K562 (cell line): ENCODE data around the gene PPP4R4. TPM values are rescaled to one million over a fixed set of nuclear protein-coding genes. Genes with fewer than 3 reads are reported as not detected.

Experiments used
- ATAC-seq: fragments of 200-7000 bp; cut with Tn5 transposase; 3 replicates; pipeline ENCODE4 v1.9.1; 2020; ENCODE audit warnings: moderate library complexity
- BruUV-seq: library from RNA; stranded (reverse); fragments of 400-500 nt; replicated peaks from 2 replicates; lab custom pipeline; 2021; lab: Mats Ljungman, UMichigan
- CTCF ChIA-PET: fragments of 300-600 bp; formaldehyde crosslinking; extraction: SDS; loops from one replicate; lab custom pipeline; 2021; ENCODE audit warnings: low intra/inter-chr PET ratio; lab: Yijun Ruan, JAX
- POLR2A ChIA-PET: fragments of 300-600, 350-650 bp; sonication (Branson Sonifier 250); formaldehyde crosslinking; extraction: SDS; loops from one replicate; lab custom pipeline; 2021; ENCODE audit warnings: antibody characterized with exemption, inconsistent platforms; lab: Yijun Ruan, JAX
- DNase-seq, 4 experiments: peaks; one replicate each; pipeline versions ENCODE4 v3.0.0 to v3.0.0-alpha.2; 2011 to 2018; ENCODE audit warnings: low spot score in 3 of 4, mixed read lengths in 3 of 4; ENCODE audit errors: extremely low read depth in 1 of 4
- FAIRE-seq: peaks from 2 replicates; lab custom pipeline; 2011; peaks lifted over from hg19 to GRCh38; lab: Jason Lieb, UNC
- H2AFZ ChIP-seq: 2 replicates; pipeline ENCODE4 v1.6.0; 2011; ENCODE audit warnings: low read depth, low read length, control low read depth, inconsistent platforms
- H3K27ac ChIP-seq: fragments of 200-600 bp; 3 replicates; pipeline ENCODE4 v1.8.0; 2011; ENCODE audit warnings: low read depth, mild to moderate bottlenecking, control low read depth, inconsistent platforms, low read length, moderate library complexity, mixed read lengths; ENCODE audit errors: extremely low read depth
- H3K27me3 ChIP-seq, 2 experiments: fragments of 300-600 bp in 1 of 2; 2 replicates in 1 of 2; 3 replicates in 1 of 2; pipeline versions ENCODE4 v1.6.0 to v1.8.0; 2011; ENCODE audit warnings: inconsistent platforms in 2 of 2, low read length in 2 of 2, mild to moderate bottlenecking in 1 of 2, mixed read lengths in 1 of 2, moderate library complexity in 1 of 2; ENCODE audit not compliant: control insufficient read depth in 2 of 2, insufficient read depth in 2 of 2
- H3K36me3 ChIP-seq: fragments of 300-600 bp; 3 replicates; pipeline ENCODE4 v1.8.0; 2011; ENCODE audit warnings: mild to moderate bottlenecking, low read length, inconsistent platforms; ENCODE audit not compliant: control insufficient read depth, insufficient read depth
- H3K4me1 ChIP-seq, 2 experiments: fragments of 200-600 bp in 1 of 2; replicated peaks in 1 of 2; 2 replicates in 1 of 2; 3 replicates in 1 of 2; pipeline versions ENCODE4 v1.5.1 to v1.8.0; 2011; ENCODE audit warnings: inconsistent platforms in 2 of 2, low read length in 2 of 2, mild to moderate bottlenecking in 1 of 2, mixed read lengths in 1 of 2, moderate library complexity in 1 of 2; ENCODE audit not compliant: control insufficient read depth in 2 of 2, insufficient read depth in 2 of 2
- H3K4me2 ChIP-seq: 2 replicates; pipeline ENCODE4 v1.6.1; 2011; ENCODE audit warnings: low read length, control low read depth, inconsistent platforms, mixed read lengths; ENCODE audit not compliant: insufficient read depth
- H3K4me3 ChIP-seq: fragments of 200-600 bp; sonication (generic), shearing (Covaris generic); 2 replicates; pipeline ENCODE4 v1.5.1; 2016; ENCODE audit warnings: control low read depth, inconsistent platforms
- H3K79me2 ChIP-seq: fragments of 200-600 bp; 3 replicates; pipeline ENCODE4 v1.8.0; 2011; ENCODE audit warnings: low read length, inconsistent platforms; ENCODE audit not compliant: control insufficient read depth, insufficient read depth
- H3K9ac ChIP-seq, 2 experiments: 2 replicates each; pipeline versions ENCODE4 v1.6.0 to v1.6.1; 2011; ENCODE audit warnings: low read depth in 2 of 2, low read length in 2 of 2, control low read depth in 1 of 2, inconsistent platforms in 1 of 2, mild to moderate bottlenecking in 1 of 2, mixed read lengths in 1 of 2; ENCODE audit not compliant: insufficient read depth in 1 of 2
- H3K9me1 ChIP-seq: one replicate; pipeline ENCODE4 v1.6.0; 2011; ENCODE audit warnings: inconsistent platforms, mild to moderate bottlenecking, low read length, moderate library complexity; ENCODE audit not compliant: control insufficient read depth, insufficient read depth
- H3K9me3 ChIP-seq: replicated peaks from 2 replicates; pipeline ENCODE4 v1.5.1; 2011; ENCODE audit warnings: low read depth, low read length, inconsistent platforms; ENCODE audit not compliant: control insufficient read depth, insufficient read depth
- H4K20me1 ChIP-seq: replicated peaks from 2 replicates; pipeline ENCODE4 v1.6.1; 2011; ENCODE audit warnings: low read length, inconsistent platforms, mixed read lengths; ENCODE audit not compliant: control insufficient read depth, insufficient read depth
- CSDE1 ChIP-seq, 2 experiments: fragments of 450-650 bp; IDR thresholded peaks; 2 replicates each; pipeline ENCODE4 v1.6.1; 2016; ENCODE audit warnings: mild to moderate bottlenecking in 1 of 2
- EGR1 ChIP-seq: fragments of 450-650 bp; conservative IDR thresholded peaks from 2 replicates; pipeline ENCODE4 v1.6.1; 2017; ENCODE audit warnings: mild to moderate bottlenecking
- GABPB1 ChIP-seq: sonication (generic); formaldehyde crosslinking; IDR thresholded peaks from 2 replicates; pipeline ENCODE4 v1.8.0; 2022; ENCODE audit warnings: mild to moderate bottlenecking, missing genetic modification reagents
- HDAC1 ChIP-seq, 2 experiments: fragments of 450-650 bp; IDR thresholded peaks; 2 replicates each; pipeline ENCODE4 v1.6.1; 2016 to 2017; ENCODE audit warnings: inconsistent platforms in 1 of 2, mild to moderate bottlenecking in 1 of 2, moderate library complexity in 1 of 2
- KDM4B ChIP-seq, 2 experiments: fragments of 450-650 bp in 1 of 2; sonication (generic) in 1 of 2; IDR thresholded peaks; 2 replicates each; pipeline ENCODE4 v1.6.1; 2016 to 2017; ENCODE audit warnings: borderline replicate concordance in 2 of 2, antibody characterized with exemption in 1 of 2, low read depth in 1 of 2, mild to moderate bottlenecking in 1 of 2
- MAFG ChIP-seq: fragments of 450-650 bp; conservative IDR thresholded peaks from 2 replicates; pipeline ENCODE4 v1.6.1; 2016; ENCODE audit warnings: missing genetic modification characterization, missing compliant biosample characterization
- MITF ChIP-seq: IDR thresholded peaks from 2 replicates; pipeline ENCODE4 v1.6.1; 2014; ENCODE audit warnings: antibody characterized with exemption
- NCOA2 ChIP-seq, 2 experiments: fragments of 450-650 bp; IDR thresholded peaks; 2 replicates each; pipeline ENCODE4 v1.6.1; 2018; ENCODE audit warnings: mild to moderate bottlenecking in 2 of 2, moderate library complexity in 1 of 2; ENCODE audit not compliant: partially characterized antibody in 2 of 2
- POLR2AphosphoS5 ChIP-seq: IDR thresholded peaks from 2 replicates; pipeline ENCODE4 v1.6.1; 2011; ENCODE audit warnings: mild to moderate bottlenecking, low read depth, low read length, moderate library complexity; ENCODE audit not compliant: control insufficient read depth, insufficient read depth
- SOX6 ChIP-seq: fragments of 450-650 bp; IDR thresholded peaks from 2 replicates; pipeline ENCODE4 v1.6.1; 2014; ENCODE audit warnings: mild to moderate bottlenecking
- SRSF3 ChIP-seq: fragments of 200-400 bp; formaldehyde crosslinking; IDR thresholded peaks from 2 replicates; pipeline ENCODE4 v1.6.1; 2016; ENCODE audit warnings: mild to moderate bottlenecking, low read length, moderate library complexity; ENCODE audit not compliant: insufficient read depth
- TEAD4 ChIP-seq, 2 experiments: sonication (generic) in 1 of 2; formaldehyde crosslinking in 1 of 2; IDR thresholded peaks; 2 replicates each; pipeline versions ENCODE4 v1.6.1 to v1.8.0; 2012 to 2022; ENCODE audit warnings: borderline replicate concordance in 1 of 2, inconsistent platforms in 1 of 2, low read length in 1 of 2, mild to moderate bottlenecking in 1 of 2, missing genetic modification reagents in 1 of 2
- ZNF12 ChIP-seq: sonication (generic); formaldehyde crosslinking; IDR thresholded peaks from 2 replicates; pipeline ENCODE4 v1.4.0; 2020; ENCODE audit warnings: mild to moderate bottlenecking, missing genetic modification reagents
- WGBS: fragments of 100-300 bp; shearing (Covaris generic); methylation state at CpG from one replicate; pipeline ENCODE4 v1.1.6; 2016; ENCODE audit warnings: low coverage, mixed read lengths; ENCODE audit not compliant: insufficient coverage; ENCODE audit errors: missing lambda C conversion rate; 5-methylcytosine and 5-hydroxymethylcytosine counted together
- in situ Hi-C: fragments of 300-500 bp; cut with MboI; formaldehyde crosslinking; loops from 4 replicates; pipeline ENCODE4 v1.15.0; 2018; ENCODE audit warnings: inconsistent platforms, mixed read lengths
- intact Hi-C: fragments of 100-400 bp; cut with micrococcal nuclease; formaldehyde crosslinking; loops from 2 replicates; pipeline ENCODE4 v1.14.2; 2022
- polyA plus RNA-seq, 8 experiments: library from polyadenylated mRNA; depleted of rRNA in 4 of 8; stranded (reverse) in 5 of 8; unstranded in 3 of 8; fragments of >200 nt; fragmentation: Nextera tagmentation in 2 of 8; fragmentation: Illumina TruSeq in 1 of 8; extraction: Ambion mirVana in 2 of 8; extraction: Trizol in 1 of 8; gene quantifications; 2 replicates each; pipeline versions ENCODE4 v1.2.1 to v1.2.3, GENCODE V29; 2011 to 2014; ENCODE audit warnings: inconsistent platforms in 1 of 8, missing spikeins in 1 of 8
- total RNA-seq, 7 experiments: library from RNA; depleted of rRNA in 6 of 7; stranded (reverse); fragments of >200 nt in 6 of 7; fragmentation: Illumina TruSeq in 2 of 7; extraction: Trizol in 2 of 7; gene quantifications; 2 replicates each; pipeline versions ENCODE4 v1.2.1 to v1.2.3, GENCODE V29; 2011 to 2021; ENCODE audit warnings: low replicate concordance in 1 of 7

Gene PPP4R4
- total and polyA plus RNA-seq, 9 of the 15 experiments (the other 6 are each of a cell fraction or from before 2014, with no cell fraction given): 0.11 to 0.26 TPM; not detected in 7

- no peak for TF ChIP-seq TEAD4 (IDR thresholded peaks at IDR 0.05; ENCODE audit: low read length)
- TF ChIP-seq TEAD4 (CRISPR knock-in tag; IDR thresholded peaks at IDR 0.05; ENCODE audit: borderline replicate concordance): no peak
- TF ChIP-seq ZNF12: no peak
- no peak for TF ChIP-seq HDAC1 (IDR thresholded peaks at IDR 0.05)
- TF ChIP-seq MITF: no peak
- TF ChIP-seq SOX6: no peak
- no peak for TF ChIP-seq SRSF3
- TF ChIP-seq, all 486 proteins: peak for 0
Measured at GRCh38 chr14:94224040-94224439, 49.9 kb downstream of the PPP4R4 start (continued).

- Histone ChIP-seq H3K9ac (no peak overlapping the region), H3K27ac (no peak overlapping the region), H3K4me1 (no peaks in the 10 kb centered on the region), H2AFZ (no peak overlapping the region), H3K9me1 (no peaks in the 10 kb centered on the region), H3K27me3 (no peaks in the 10 kb centered on the region), H3K36me3 (no peaks in the 10 kb centered on the region), H3K79me2 (no peaks in the 10 kb centered on the region)
- intact Hi-C loops: no loop called here
- no peak for DNase-seq
- 0% methylated on average over 2 of the region's 2 CpGs for WGBS
- TF ChIP-seq KDM4B (IDR thresholded peaks at IDR 0.05; ENCODE audit: borderline replicate concordance in 2 of 2, low read depth in 1 of 2): no peak
- TF ChIP-seq GABPB1 (CRISPR knock-in tag): no peak
- TF ChIP-seq CSDE1 (IDR thresholded peaks at IDR 0.05): no peak
- no peak for TF ChIP-seq EGR1
- TF ChIP-seq POLR2AphosphoS5: no peak
- TF ChIP-seq MAFG (tag): no peak
- no peak for TF ChIP-seq NCOA2 (IDR thresholded peaks at IDR 0.05; ENCODE audit: partially characterized antibody in 2 of 2)
- TF ChIP-seq, all 486 proteins: peak for 0
- FAIRE-seq (no peak), ATAC-seq (no peak)
- CTCF ChIA-PET: no interaction called here
- no peaks in the 10 kb centered on the region for H3K9me3 ChIP-seq
- POLR2A ChIA-PET: no interaction called here
- in situ Hi-C loops: no loop called here
- no peak overlapping the region for H3K4me2 ChIP-seq
- no peak overlapping the region for H3K4me3 ChIP-seq
- H4K20me1 ChIP-seq: no peaks in the 10 kb centered on the region
- BruUV-seq: no TSS peak
Measured at GRCh38 chr14:94225460-94226378, 51.6 kb downstream of the PPP4R4 start.
